Osteoblast (primary cell): ENCODE data around the gene IL32. TPM values are rescaled to one million over a fixed set of nuclear protein-coding genes. Genes with fewer than 3 reads are reported as not detected.
A peak's percentile ranks its signal among the peaks of the same experiment; 100 is the strongest.

Experiments
- DNase-seq: peaks from one replicate; pipeline ENCODE4 v3.0.0; 2011; ENCODE audit warnings: low spot score, mixed read lengths; ENCODE audit not compliant: insufficient read length; ENCODE audit errors: missing footprints
- H2AFZ ChIP-seq: 2 replicates; pipeline ENCODE4 v1.6.0; 2011; ENCODE audit warnings: mild to moderate bottlenecking, low read length
- H3K27ac ChIP-seq: 2 replicates; pipeline ENCODE4 v1.5.1; 2011; ENCODE audit warnings: mild to moderate bottlenecking, low read depth, low read length, moderate library complexity
- H3K27me3 ChIP-seq: 2 replicates; pipeline ENCODE4 v1.6.0; 2012; ENCODE audit warnings: mild to moderate bottlenecking, control low read depth, inconsistent platforms, low read length, moderate library complexity; ENCODE audit not compliant: insufficient read depth
- H3K36me3 ChIP-seq: 2 replicates; pipeline ENCODE4 v1.5.1; 2011; ENCODE audit warnings: mild to moderate bottlenecking, low read length, control low read depth, moderate library complexity; ENCODE audit not compliant: insufficient read depth
- H3K4me1 ChIP-seq: 2 replicates; pipeline ENCODE4 v1.5.1; 2011; ENCODE audit warnings: mild to moderate bottlenecking, low read length, control low read depth, moderate library complexity; ENCODE audit not compliant: insufficient read depth
- H3K4me2 ChIP-seq: 2 replicates; pipeline ENCODE4 v1.6.0; 2011; ENCODE audit warnings: mild to moderate bottlenecking, low read length; ENCODE audit not compliant: insufficient read depth
- H3K4me3 ChIP-seq: fragments of 200-600 bp; sonication (generic); 3 replicates; pipeline ENCODE4 v1.5.1; 2012; ENCODE audit warnings: mild to moderate bottlenecking, low read length, inconsistent platforms; ENCODE audit not compliant: insufficient read depth
- H3K79me2 ChIP-seq: 2 replicates; pipeline ENCODE4 v1.6.0; 2012; ENCODE audit warnings: mild to moderate bottlenecking, low read length, control low read depth, inconsistent platforms; ENCODE audit not compliant: insufficient read depth
- H3K9me3 ChIP-seq: 2 replicates; pipeline ENCODE4 v1.5.1; 2011; ENCODE audit warnings: low read depth, low read length, control low read depth
- H4K20me1 ChIP-seq: 2 replicates; pipeline ENCODE4 v1.6.0; 2012; ENCODE audit warnings: mild to moderate bottlenecking, low read length, control low read depth; ENCODE audit not compliant: insufficient read depth
- total RNA-seq: library from RNA; depleted of rRNA; stranded (reverse); fragments of >200 nt; gene quantifications from 2 replicates; pipeline ENCODE4 v1.2.3, GENCODE V29; 2012
- TF ChIP-seq, protein P1 (sequence below): IDR thresholded peaks from 2 replicates; pipeline ENCODE4 v1.5.1; 2011; ENCODE audit warnings: mild to moderate bottlenecking, low read depth, low read length, moderate library complexity; ENCODE audit errors: extremely low read depth

Gene IL32
- total RNA-seq, 1 donor: 0.72 TPM

DNA sequence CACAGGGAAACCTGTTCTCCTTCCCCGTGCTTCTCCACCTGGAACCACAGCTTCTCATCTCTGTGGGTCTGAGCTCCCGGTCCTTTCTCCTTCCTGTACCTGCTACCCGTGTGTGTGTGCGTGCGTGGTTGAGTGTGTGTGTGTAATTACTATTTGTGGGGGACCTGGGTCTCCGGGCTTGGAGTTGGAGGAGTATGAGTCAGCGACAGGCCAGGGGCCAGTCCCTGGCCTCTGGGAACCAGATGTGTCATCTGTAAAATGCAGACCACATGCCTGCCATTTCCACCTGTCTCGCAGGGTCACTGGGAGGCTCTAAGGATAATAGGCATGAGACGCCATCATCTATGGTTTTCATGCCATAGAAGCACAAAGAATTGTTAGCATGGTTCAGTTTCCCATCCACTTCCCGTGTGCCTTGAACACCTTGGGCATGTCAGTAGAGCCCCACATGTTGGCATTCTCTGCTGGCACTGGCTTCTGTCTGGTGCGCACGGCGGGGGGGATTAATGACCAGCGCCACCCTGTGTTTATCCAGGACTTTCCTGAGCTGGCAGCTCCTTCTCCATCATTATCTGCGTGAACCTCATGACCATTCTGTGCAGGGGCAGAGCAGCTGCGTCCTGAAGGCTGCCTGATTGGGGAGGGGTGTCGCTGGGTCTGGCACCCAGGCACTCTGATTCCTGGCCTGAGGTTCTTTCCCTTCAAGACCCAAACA is 48.5 kb downstream of the IL32 start:
- peaks cover 17% of the 10 kb centered on the region for H3K36me3 ChIP-seq
- TF ChIP-seq, protein P1, sequence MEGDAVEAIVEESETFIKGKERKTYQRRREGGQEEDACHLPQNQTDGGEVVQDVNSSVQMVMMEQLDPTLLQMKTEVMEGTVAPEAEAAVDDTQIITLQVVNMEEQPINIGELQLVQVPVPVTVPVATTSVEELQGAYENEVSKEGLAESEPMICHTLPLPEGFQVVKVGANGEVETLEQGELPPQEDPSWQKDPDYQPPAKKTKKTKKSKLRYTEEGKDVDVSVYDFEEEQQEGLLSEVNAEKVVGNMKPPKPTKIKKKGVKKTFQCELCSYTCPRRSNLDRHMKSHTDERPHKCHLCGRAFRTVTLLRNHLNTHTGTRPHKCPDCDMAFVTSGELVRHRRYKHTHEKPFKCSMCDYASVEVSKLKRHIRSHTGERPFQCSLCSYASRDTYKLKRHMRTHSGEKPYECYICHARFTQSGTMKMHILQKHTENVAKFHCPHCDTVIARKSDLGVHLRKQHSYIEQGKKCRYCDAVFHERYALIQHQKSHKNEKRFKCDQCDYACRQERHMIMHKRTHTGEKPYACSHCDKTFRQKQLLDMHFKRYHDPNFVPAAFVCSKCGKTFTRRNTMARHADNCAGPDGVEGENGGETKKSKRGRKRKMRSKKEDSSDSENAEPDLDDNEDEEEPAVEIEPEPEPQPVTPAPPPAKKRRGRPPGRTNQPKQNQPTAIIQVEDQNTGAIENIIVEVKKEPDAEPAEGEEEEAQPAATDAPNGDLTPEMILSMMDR: no peak
- H3K4me1 ChIP-seq: peaks cover 11% of the 10 kb centered on the region
- H3K27ac ChIP-seq: no peak overlapping the region
- H3K27me3 ChIP-seq: no peaks in the 10 kb centered on the region
- H4K20me1 ChIP-seq: peaks cover 5% of the 10 kb centered on the region
- H2AFZ ChIP-seq: no peak overlapping the region
- H3K4me3 ChIP-seq: peak overlapping the region; percentile 94
- peaks cover 25% of the 10 kb centered on the region for H3K79me2 ChIP-seq
- peak overlapping the region; percentile 95 for H3K4me2 ChIP-seq
- no peaks in the 10 kb centered on the region for H3K9me3 ChIP-seq
- DNase-seq: peak; percentile 77

DNA sequence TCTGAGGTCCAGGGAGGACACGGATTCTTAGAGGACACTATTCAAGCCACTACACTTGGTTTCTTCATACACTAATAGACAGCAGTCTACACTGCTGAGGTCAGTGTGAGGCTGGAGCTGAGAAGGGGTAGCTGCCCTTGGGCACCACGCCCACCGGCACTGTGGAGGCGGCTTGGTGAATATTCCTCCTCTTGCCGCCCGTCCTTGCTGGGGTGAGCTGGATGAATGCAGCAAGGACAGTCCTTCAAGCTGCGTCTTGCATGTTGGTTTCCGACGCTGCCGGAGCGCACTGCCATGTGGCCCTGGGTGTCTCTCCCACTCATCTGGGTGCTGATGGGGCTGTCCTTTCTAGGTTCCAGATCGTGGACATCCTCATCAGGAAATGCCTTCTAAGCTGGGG is 49.6 kb downstream of the IL32 start:
- Histone ChIP-seq H3K4me1 (peaks cover 11% of the 10 kb centered on the region), H2AFZ (no peak overlapping the region), H4K20me1 (peaks cover 5% of the 10 kb centered on the region), H3K4me3 (no peak overlapping the region), H3K9me3 (no peaks in the 10 kb centered on the region), H3K27ac (no peak overlapping the region), H3K36me3 (peaks cover 17% of the 10 kb centered on the region), H3K79me2 (peaks cover 25% of the 10 kb centered on the region), H3K27me3 (no peaks in the 10 kb centered on the region), H3K4me2 (no peak overlapping the region)
- TF ChIP-seq, protein P1: no peak
- peak; percentile 48 for DNase-seq

- TF ChIP-seq, protein P1: no peak
- H4K20me1 ChIP-seq: peaks cover 5% of the 10 kb centered on the region
- peak; percentile 49 for DNase-seq
These were observed 50.1 kb downstream of the IL32 start for GRCh38 chr16:3115561-3115960.

GRCh38 chr16:3118204-3118790 is 52.9 kb downstream of the IL32 start:
- Histone ChIP-seq H3K79me2 (peaks cover 17% of the 10 kb centered on the region), H4K20me1 (peaks cover 5% of the 10 kb centered on the region), H3K4me2 (no peak overlapping the region), H3K27me3 (no peaks in the 10 kb centered on the region), H3K4me1 (peaks cover 8% of the 10 kb centered on the region), H3K27ac (no peak overlapping the region), H3K9me3 (no peaks in the 10 kb centered on the region), H3K36me3 (peaks cover 17% of the 10 kb centered on the region), H3K4me3 (no peak overlapping the region), H2AFZ (no peak overlapping the region)
- TF ChIP-seq, protein P1: no peak
- peak; percentile 72 for DNase-seq

More at GRCh38 chr16:3115561-3115960, 50.1 kb downstream of the IL32 start:
- H3K9me3 ChIP-seq: no peaks in the 10 kb centered on the region
- no peak overlapping the region for H2AFZ ChIP-seq
- H3K79me2 ChIP-seq: peaks cover 25% of the 10 kb centered on the region
- no peak overlapping the region for H3K4me2 ChIP-seq
- no peak overlapping the region for H3K4me3 ChIP-seq
- no peaks in the 10 kb centered on the region for H3K27me3 ChIP-seq
- peaks cover 11% of the 10 kb centered on the region for H3K4me1 ChIP-seq
- H3K36me3 ChIP-seq: peaks cover 17% of the 10 kb centered on the region
- no peak overlapping the region for H3K27ac ChIP-seq
